GM04504 (cell line): ENCODE measurements around the gene SERBP1.
A peak's percentile ranks its signal among the peaks of the same experiment; 100 is the strongest.
"Not testable (repeated sequence)": the region's sequence is repeated elsewhere in the genome, so short reads cannot be mapped to it uniquely, and the experiment has no call there.

Source experiments
- DNase-seq: peaks from one replicate; pipeline ENCODE4 v3.0.0-alpha.2; 2012; ENCODE audit warnings: low read depth

The SERBP1 gene

DNA sequence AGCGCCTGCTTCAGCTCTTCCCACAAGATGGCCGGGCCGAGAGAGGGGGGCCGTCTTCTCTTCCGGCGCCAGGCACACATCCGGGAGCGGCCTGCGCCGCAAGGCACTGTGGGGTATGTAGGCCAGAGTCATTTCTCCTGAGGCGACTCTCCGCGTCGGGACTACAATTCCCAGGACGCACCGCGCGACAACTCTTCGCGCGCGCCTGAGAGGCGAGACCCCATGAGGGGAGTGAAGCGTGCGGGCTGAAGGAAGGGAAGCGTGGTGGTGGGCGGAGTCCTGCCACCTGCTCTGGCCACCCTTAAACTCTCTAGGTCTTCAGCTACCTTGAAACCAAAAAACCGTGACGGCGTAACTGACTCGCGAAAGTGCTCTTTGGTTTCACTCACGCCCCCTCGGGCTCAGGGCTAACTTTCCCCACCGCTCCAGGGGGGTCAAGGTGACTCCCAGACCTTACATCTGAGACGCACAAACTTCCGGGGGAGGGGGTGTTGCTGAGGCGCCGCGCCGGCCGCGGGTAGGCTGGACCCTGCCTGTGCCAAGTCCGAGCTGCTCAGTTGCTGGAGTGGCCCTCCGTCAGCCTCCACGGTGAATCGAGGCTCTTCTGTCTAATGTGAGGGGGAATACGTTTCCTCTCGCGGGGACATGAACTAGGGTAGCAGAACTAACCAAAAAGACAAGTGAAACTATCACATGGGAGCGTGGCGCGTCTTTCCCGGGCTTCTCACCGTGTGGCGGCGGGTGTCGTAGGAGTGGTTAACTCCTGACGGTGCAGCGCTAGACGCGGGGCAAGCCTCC, at the start of gene SERBP1:
Gene SERBP1, minus strand, starts transcription at position 45 of the 798 bp plus-strand sequence. CDS start 102 bp downstream, outside the sequence.
- peak; percentile 86 for DNase-seq

DNA sequence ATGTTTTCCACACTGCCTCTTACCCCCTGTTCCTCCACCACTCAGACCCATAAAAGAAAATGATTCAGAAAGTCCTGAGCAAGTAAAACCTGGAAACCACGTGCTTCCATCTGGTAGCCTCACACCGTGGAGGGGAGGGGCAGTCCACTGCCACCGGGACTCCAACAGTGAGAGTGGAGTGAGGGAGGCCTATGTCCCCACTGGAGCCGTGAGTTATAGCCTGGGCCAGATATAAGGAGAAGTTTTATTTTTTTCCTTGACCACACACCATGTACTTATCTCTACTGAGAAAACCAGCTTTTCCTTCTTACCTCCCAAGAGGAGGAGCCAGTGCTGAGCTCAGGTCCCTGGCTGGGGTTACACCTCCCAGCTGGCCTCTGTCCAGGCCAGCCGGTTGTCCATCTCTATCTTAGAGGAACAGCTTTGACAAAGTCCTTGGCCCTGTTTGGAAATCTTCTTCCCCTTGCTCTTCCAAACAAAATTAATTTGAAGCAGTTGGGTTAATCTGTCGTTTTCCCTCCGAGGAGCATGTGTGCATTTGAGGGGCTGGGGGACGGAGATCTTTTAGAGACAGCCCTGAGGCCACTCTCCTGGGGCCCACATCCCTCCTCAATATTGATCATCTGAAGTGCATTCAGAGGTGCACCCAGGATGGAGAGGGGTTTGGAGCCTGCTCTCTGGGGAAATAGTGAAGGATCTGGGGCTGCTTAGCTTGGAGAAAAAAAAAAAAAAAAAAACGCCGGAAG, 49.1 kb upstream of the SERBP1 start:
- peak; percentile 30 for DNase-seq

DNA sequence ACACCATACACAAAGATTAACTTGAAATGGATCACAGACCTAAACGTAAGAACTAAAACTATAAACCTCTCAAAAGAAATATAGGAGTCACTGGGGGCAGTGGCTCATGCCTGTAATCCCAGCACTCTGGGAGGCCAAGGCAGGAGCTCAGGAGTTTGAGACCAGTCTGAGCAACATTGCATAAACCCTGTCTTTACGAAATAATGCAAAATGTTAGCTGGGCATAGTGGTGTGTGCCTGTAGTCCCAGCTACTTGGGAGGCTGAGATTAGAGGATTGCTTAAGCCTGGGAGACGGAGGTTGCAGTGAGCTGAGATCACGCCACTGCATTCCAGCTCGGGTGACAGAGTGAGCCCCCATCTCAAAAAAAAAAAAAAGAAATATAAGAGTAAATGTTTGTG, 46.7 kb upstream of the SERBP1 start:
- no peak for DNase-seq

DNA sequence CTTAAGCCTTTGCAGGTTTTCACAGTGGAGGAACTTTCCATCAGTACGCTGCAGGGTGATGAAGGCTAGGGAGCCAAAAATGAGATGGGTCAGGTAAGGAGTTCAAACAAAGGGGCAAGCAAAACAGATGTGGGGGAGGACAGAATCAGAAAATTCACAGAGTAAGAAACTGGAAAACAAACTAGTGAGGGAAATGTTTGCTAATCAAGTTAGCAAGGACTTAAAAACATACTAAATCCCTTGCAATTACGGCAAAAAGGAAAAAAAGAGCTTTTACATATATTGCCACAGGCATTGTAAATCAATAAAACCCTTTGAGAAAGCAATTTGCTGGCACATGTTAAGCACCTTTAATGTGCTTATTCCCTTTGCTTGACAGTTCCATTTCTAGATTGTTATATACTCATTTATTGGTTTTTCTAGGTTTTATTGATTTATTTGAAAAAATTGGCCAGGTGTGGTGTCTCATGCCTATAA, 45.8 kb upstream of the SERBP1 start:
- no peak for DNase-seq

DNA sequence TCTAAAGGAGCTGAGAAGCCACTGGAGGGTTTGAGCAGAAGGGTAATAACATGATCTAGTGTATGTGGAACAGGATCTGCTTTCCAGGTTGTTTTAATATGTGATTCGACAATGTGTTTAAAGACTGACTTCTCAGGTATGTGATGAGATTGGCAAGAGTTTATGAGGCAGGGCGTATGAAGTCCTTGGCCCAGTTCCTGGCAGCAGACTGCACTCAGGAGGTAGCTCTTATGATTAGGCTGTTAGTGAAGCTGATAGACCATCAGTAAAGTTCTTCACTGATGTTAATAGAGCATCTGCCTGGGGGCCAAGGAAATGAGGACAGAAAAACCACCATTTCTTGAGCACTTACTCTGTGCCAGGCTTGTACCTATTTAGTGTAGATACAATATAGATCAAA, 41.9 kb upstream of the SERBP1 start:
- no peak for DNase-seq

DNA sequence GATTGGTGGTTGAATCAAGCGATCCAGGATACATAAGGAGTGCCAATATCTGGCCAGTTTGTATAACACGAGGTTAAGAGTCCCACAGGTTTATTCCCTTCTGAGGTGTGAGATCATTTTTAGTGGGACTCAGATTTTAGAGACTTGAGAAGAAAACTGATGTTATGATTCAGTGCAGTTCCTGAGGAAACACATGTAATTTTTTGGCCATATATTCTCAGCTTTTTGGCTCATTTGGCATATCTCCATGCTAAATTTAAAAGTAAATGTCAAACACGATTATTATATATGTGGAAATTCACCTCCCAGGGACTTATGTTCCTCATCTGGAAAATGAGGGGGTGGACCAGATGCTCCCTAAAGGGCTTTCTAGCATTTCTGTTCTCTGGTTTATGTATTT, 39.2 kb upstream of the SERBP1 start:
- no peak for DNase-seq

DNA sequence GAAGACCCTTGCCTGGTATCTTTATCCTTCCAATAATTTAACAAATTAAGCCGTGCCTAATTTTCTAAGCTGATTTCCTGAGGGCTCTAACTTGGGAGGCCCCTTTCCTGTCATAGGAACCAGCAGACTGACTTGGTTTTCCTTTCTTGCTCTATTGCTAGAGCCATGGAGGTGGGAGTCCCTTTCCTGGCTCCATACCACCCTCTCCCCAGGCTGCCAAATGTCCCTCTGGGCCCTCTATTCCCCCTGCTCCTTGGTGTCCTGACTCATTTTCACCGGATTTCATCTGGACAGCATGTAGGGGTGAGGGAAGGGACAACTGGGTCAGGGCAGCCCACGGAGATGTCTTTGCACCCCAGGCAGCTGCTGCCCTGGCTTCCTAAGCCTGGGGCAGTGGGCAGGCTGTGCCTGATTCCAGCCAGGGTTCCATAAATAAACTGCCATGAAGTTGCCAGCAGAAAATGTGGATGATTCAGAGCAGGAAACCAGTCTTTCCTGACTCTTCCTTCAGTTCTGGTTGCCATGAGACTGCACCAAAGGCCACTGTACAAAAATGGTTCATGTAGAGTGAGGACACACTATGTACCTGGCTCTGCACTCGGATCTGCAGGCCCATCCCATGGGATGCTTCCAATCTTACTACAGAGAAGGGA, 38.0 kb upstream of the SERBP1 start:
- no peak for DNase-seq

DNA sequence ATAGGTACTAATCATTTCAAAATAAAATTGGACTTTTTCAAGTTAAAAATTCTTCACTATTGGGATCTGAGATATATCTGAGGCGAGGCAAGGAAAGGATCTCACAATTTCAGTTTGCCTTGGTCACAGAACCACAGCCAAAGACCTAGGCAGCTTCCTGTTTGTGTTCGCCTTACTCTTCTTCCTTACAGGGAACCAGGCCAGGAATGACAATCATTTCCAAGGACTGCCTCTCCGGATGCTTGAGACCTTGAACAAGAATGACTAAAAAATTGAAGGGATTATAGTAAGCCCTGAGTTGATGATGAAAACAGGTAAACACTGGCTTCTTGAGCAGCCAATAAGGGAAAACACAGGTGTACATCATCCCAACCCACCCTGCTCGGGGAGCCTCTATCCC, 35.2 kb upstream of the SERBP1 start:
- DNase-seq = no peak

DNA sequence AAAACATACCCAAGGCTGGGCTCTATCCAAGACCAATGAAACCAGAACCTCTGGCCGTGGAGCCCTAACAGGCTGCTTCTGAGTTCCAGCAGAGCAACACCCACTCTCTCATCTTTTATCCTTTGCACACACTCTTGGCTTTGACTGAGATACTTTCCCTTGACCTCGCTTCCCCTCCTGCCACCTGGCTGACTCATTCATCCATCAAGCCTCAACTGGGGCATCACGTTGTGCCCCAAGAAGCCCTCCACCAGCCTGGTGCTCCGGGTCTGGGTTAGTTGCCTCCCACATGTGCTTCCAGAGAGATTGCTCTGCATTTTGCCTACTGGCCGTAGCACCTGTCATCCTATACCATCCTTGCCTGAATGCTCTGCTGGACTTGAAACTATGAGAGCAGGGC, 34.5 kb upstream of the SERBP1 start:
- DNase-seq = no peak

DNA sequence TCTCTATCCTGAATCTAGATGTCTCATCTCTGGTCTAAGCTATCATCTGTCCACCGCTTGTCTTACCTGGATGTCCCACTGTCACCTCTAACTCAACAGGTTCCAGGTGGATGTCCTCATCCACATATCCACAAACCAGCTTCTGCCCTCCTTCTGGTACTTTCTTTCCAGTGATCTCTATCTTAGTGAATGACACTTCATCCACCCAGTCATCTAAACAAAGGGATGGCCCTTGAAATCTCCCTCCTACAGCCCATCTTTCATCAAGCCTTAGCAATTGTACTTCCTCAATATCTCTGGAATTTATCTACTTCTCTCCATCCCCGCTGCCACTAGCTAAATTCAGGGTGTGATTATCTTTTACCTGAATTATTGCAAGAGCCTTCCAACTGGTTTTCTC, 33.9 kb upstream of the SERBP1 start:
- no peak for DNase-seq

DNA sequence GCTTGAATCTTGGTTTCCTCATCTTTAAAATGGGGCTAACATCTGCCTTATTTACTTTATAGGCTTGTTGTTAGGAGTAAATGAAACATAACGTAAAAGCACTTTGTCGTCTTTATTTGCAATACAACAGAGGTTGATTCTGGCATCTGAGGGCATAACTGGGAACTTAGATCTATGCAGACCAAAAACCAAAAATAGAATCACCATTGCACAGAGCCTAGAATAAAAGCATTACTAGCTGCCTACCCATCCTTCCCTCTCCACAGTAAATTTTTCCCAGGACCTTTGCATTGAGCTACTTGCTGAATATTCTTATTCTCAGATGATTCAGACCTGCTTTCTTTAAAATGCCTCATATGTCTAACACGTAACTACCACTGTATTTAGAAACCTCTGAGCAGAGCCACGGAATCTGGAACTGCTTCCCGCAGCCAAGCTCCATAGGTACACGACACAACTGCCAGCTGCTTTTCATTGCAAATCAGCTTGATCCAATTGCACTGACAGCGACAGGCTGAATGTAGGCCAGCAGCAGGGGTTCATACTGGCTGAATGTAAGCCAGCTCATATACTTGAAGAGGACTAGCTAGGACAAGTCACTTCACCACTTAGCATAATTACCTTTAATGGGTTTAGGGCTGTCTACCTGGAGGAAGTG, 33.2 kb upstream of the SERBP1 start:
- DNase-seq = no peak

DNA sequence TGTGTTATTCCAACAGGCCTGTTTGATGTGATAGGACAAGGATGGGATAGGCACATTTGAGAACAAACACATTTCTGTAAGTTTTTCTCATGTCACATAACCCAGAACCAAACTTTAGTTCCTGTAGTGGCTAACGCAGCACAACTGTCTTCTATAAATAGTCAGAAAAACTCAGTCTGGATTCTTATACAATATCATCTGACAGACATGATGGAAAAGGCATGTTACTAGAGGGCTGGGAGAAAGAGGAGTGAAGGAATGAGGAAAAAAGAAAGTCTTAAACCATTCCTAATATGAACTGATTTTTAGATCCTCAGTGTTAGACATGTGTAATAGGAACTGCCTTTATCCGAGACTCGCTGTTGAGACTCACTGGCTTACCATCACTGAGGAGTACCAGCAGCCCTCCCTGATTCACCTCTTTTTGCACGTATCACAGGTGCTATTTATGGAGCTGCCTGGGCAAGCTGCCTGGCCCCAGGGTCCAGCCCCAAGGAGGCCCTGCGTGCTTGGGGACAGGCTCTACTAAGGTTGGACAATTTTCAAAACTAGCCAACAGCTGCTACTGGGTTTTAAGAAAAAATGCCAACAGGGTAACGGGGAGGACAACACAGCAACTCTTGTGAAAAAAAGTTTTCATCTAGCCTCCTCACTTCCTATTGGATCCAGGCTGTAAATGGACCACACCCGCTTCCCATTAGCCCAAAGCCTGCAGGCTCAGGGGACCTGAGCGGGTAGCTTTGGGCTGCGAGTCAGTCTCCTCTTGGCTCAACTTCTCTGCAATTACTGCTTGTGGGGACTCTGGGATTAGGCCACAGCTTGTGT, 30.7 kb upstream of the SERBP1 start:
- DNase-seq = no peak

DNA sequence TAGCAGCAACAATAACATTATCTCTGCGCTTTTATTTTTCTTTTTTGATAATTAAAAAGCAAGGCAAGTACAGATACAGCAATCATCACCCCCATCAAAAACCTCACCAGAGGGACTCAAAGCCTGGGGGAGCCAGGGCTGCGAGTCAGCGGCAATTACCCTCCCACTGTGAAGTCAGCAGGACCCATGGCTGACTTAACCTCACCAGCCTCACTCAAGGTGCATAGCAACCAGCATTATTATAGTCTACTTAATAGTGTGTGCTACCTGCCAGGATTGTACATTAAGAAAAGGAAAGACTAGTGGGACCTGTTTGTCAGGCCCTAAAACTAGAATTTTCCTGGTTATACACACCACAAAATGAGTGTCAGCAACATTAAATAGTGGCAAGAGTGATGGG, 28.9 kb upstream of the SERBP1 start:
- no peak for DNase-seq

DNA sequence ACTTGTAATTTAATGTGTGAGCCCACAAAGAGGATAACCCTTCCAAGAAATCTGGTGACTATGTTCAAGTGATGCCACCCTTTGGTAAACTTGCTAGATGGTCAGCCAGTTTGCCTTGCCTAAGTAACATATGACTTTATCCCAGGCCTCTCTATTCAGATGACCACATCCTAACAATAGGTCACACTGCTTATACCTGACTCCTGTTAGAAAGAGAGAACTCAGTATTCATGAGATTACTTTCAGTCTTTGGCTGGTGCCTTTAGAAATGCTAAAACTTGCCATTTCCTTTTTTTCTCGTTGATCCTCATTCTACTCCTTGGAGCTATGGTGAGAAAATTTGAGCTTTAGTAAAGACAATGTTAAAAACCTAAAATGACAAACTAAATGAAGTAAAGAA, 28.5 kb upstream of the SERBP1 start:
- no peak for DNase-seq

DNA sequence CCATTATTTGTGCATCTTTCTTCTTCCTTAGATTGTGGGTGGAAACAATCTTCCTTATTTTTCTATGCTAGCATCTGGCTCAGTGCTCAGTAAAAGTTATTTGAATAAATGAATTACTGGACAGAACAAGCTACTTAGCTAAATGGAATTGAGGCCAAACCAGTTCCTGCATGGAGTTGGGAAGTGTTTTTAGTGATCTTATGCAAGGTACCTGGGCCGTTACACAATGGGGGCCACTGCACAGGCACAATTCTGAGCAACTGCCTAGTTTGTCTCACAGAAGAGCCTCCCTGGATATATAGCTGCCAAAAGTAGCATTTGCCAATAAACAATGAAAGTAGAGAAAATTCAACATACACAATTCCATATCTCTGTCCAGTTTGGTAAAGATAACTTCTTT, 27.0 kb upstream of the SERBP1 start:
- DNase-seq = no peak

DNA sequence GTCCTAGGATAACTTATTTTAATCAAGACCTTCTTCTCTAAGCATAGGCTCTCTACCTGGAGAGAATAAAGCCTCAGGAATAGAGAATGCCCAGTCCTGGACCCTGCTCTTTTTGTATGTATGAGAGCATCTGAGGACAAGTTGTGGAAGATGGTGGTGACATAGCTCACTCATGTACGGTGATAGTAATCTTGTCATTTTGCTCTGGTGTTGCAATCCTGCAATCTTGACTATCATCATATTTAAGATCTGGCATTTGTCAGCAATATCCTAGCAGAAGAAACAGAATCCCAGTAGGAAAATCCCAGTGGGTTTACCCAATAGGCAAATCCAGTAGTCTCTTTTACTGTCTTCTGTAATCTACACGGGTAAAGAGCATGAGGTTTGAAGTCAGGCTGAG, 21.6 kb upstream of the SERBP1 start:
- no peak for DNase-seq

DNA sequence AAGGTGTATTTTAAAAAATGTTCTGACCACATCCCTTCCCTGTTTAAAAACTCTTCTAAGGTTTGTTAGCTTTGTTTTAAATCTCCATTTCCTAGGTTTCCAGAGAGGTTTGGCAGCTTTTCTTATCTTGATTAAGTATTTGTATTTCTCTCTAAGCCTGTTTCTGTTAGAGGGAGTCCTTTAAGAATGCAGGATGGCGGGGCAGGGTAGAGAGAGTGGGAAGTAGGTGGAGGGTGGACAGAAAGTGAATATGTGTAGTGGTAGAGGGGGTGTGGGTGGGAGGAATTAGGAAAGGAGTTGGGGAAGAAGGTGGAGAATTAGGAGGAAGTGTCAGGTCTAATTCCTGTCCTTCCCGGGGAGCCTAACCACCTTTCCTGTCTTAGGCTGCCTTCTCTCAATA, 21.2 kb upstream of the SERBP1 start:
- DNase-seq = no peak

DNA sequence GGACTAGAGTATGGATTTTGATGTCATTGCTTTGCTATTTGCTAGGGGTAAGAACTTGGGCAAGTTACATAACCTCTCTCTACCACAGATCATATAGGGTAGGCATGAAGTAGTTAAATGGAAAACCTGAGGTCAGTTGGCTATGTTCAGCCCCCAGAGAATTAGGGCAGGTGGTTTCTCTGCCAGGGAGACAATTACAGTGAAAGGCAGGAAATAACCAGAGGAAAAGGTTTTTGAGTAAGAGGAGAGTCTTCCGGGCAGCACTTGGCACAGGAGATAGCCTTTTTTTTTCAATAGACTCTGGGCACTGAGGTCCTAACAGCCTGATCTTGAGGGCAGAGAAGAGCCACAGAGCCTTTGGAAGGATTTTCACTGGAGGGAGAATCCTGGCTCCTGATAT, 16.7 kb upstream of the SERBP1 start:
- no peak for DNase-seq

DNA sequence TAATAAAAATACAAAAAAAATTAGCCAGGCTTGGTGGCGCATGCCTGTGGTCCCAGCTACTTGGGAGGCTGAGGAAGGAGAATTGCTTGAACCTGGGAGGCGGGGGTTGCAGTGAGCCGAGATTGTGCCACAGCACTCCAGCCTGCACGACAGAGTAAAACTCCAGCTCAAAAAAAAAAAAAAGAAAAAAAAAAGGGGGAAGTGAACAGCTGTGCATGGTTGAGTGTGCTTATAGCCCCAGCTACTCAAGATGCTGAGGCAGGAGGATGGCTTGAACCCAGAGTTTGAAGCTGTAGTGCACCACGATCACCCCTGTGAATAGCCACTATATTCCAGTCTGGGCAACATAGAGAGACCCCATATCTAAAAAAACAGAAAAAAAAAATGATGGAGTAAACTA, 15.8 kb upstream of the SERBP1 start:
- not testable (repeated sequence) for DNase-seq

DNA sequence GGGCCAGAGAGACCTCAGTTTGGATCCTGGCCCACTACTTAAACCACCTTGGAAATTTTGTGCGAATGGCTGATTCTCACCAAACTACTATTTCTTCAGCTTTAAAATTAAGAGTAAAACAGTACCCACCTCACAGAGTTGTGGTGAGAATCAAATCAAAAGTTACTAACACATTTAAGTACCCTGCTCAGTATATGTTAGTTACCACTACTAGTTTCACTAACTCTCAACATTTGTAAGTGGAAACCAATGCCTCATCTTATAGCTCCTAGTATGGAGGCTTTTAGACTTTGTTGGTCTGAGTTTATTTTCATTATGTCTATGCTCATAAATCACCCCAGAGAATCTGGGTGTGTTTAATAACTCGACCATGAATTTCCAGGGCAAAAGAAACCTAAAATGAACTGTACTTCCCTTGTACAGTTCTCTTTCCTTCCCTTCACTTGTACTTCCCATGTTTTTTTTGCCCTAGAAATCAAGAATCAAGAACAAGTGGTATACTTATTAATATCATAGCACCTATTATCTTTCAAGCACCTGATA, 11.6 kb upstream of the SERBP1 start:
- DNase-seq = no peak

DNA sequence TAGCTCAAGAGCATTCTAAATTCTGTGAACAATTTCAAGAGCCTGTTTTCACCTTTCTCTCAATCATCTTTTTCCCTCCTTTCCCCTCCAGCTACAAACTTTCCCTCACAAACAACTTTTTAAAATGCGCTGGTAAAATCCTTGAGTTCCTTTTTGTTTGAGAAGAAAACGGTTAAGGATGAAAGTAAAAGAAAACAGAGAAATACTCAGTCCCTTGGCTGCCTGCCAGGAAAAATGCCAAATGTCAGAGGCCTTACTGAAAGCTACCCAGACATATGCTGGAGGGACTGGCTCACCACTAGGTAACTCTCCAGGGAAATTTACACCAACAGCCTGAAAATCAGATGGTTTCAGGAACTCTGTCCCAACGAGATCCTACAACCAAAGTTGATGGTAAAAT, 11.0 kb upstream of the SERBP1 start:
- no peak for DNase-seq
